DND-41 (cell line): Measurements from ENCODE around the gene TXNDC17.
A peak's percentile ranks its signal among the peaks of the same experiment; 100 is the strongest.

ENCODE experiments used
- ATAC-seq: fragments of 200-7000 bp; cut with Tn5 transposase; 3 replicates; pipeline ENCODE4 v1.9.1; 2021; ENCODE audit warnings: low read depth; ENCODE audit not compliant: insufficient read depth
- DNase-seq: peaks from one replicate; pipeline ENCODE4 v3.0.0-alpha.2; 2020
- H2AFZ ChIP-seq: 2 replicates; pipeline ENCODE4 v1.6.0; 2012; ENCODE audit warnings: low read depth, low read length
- H3K27ac ChIP-seq: 2 replicates; pipeline ENCODE4 v1.5.1; 2012; ENCODE audit warnings: low read length, inconsistent platforms
- H3K27me3 ChIP-seq: fragments of 200-600 bp; sonication (generic); 2 replicates; pipeline ENCODE4 v1.6.0; 2012; ENCODE audit warnings: low read length, mild to moderate bottlenecking, inconsistent platforms; ENCODE audit not compliant: insufficient read depth, poor library complexity
- H3K36me3 ChIP-seq: 2 replicates; pipeline ENCODE4 v1.5.1; 2012; ENCODE audit warnings: low read length, inconsistent platforms; ENCODE audit not compliant: insufficient read depth
- H3K4me1 ChIP-seq: 2 replicates; pipeline ENCODE4 v1.5.1; 2012; ENCODE audit warnings: mild to moderate bottlenecking, low read length; ENCODE audit not compliant: insufficient read depth
- H3K4me2 ChIP-seq: 2 replicates; pipeline ENCODE4 v1.6.0; 2012; ENCODE audit warnings: mild to moderate bottlenecking, moderate library complexity, low read length, inconsistent platforms; ENCODE audit not compliant: insufficient read depth
- H3K4me3 ChIP-seq, 2 experiments: fragments of 200-600 bp in 1 of 2; shearing (Covaris generic) in 1 of 2; 2 replicates each; pipeline ENCODE4 v1.5.1; 2012 to 2016; ENCODE audit warnings: inconsistent platforms in 2 of 2, low read length in 2 of 2, mild to moderate bottlenecking in 2 of 2, low read depth in 1 of 2, moderate library complexity in 1 of 2
- H3K79me2 ChIP-seq: 2 replicates; pipeline ENCODE4 v1.6.0; 2012; ENCODE audit warnings: low read length, inconsistent platforms; ENCODE audit not compliant: insufficient read depth
- H3K9ac ChIP-seq: 2 replicates; pipeline ENCODE4 v1.6.0; 2012; ENCODE audit warnings: low read depth, mild to moderate bottlenecking, inconsistent platforms, low read length, moderate library complexity
- H3K9me3 ChIP-seq: 2 replicates; pipeline ENCODE4 v1.5.1; 2012; ENCODE audit warnings: low read length, moderate library complexity, mild to moderate bottlenecking, inconsistent platforms; ENCODE audit not compliant: insufficient read depth, severe bottlenecking
- H4K20me1 ChIP-seq: 2 replicates; pipeline ENCODE4 v1.6.0; 2012; ENCODE audit warnings: low read length; ENCODE audit not compliant: insufficient read depth
- EZH2 ChIP-seq: IDR thresholded peaks from 3 replicates; pipeline ENCODE4 v1.6.1; 2012; ENCODE audit warnings: borderline replicate concordance, low read depth, mild to moderate bottlenecking, moderate library complexity, low read length, inconsistent platforms; ENCODE audit not compliant: severe bottlenecking
- TF ChIP-seq, protein P1 (sequence below): IDR thresholded peaks from 2 replicates; pipeline ENCODE4 v1.5.1; 2012; ENCODE audit warnings: borderline replicate concordance, low read length, moderate library complexity, mild to moderate bottlenecking; ENCODE audit not compliant: poor library complexity, severe bottlenecking; ENCODE audit errors: extremely low read depth

TXNDC17 gene

DNA sequence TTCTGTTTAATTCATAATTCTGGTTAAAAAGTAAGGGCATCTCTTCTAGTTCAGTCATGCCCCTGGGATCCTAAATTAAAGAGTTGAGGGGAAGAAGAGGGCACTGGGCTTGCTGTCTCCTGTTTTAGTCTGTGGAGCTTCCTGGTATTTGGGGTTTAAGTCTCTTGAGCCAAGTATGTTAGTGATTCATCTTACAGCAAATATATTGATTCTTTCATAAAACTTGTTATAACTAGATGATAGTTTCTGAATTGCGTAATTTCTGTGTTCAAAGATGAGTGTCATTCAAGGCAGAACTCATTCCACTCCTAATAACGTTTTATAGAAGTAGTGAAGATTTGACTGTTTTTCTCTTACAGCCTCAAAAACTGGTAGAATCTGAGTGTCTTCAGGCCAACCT is 1.7 kb downstream of the TXNDC17 start:
- peaks cover 49% of the 10 kb centered on the region for H3K4me1 ChIP-seq
- H2AFZ ChIP-seq: no peak overlapping the region
- H4K20me1 ChIP-seq: peaks cover 26% of the 10 kb centered on the region; the same call in 1 of the 2 replicates
- H3K4me2 ChIP-seq: peak overlapping the region; percentile 81
- no peaks in the 10 kb centered on the region for H3K9me3 ChIP-seq
- TF ChIP-seq, protein P1, sequence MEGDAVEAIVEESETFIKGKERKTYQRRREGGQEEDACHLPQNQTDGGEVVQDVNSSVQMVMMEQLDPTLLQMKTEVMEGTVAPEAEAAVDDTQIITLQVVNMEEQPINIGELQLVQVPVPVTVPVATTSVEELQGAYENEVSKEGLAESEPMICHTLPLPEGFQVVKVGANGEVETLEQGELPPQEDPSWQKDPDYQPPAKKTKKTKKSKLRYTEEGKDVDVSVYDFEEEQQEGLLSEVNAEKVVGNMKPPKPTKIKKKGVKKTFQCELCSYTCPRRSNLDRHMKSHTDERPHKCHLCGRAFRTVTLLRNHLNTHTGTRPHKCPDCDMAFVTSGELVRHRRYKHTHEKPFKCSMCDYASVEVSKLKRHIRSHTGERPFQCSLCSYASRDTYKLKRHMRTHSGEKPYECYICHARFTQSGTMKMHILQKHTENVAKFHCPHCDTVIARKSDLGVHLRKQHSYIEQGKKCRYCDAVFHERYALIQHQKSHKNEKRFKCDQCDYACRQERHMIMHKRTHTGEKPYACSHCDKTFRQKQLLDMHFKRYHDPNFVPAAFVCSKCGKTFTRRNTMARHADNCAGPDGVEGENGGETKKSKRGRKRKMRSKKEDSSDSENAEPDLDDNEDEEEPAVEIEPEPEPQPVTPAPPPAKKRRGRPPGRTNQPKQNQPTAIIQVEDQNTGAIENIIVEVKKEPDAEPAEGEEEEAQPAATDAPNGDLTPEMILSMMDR: no peak
- no peak for TF ChIP-seq EZH2
- peaks cover 79% of the 10 kb centered on the region for H3K79me2 ChIP-seq
- H3K9ac ChIP-seq: peak overlapping the region; percentile 65; the same call in 1 of the 2 replicates
- H3K4me3 ChIP-seq: peak overlapping the region in 1 of 2 experiments; percentile 67; a peak in 1 of 4 replicates
- H3K27me3 ChIP-seq: no peaks in the 10 kb centered on the region
- ATAC-seq (no peak), DNase-seq (no peak)
- H3K36me3 ChIP-seq: peaks cover 35% of the 10 kb centered on the region
- no peak overlapping the region for H3K27ac ChIP-seq

DNA sequence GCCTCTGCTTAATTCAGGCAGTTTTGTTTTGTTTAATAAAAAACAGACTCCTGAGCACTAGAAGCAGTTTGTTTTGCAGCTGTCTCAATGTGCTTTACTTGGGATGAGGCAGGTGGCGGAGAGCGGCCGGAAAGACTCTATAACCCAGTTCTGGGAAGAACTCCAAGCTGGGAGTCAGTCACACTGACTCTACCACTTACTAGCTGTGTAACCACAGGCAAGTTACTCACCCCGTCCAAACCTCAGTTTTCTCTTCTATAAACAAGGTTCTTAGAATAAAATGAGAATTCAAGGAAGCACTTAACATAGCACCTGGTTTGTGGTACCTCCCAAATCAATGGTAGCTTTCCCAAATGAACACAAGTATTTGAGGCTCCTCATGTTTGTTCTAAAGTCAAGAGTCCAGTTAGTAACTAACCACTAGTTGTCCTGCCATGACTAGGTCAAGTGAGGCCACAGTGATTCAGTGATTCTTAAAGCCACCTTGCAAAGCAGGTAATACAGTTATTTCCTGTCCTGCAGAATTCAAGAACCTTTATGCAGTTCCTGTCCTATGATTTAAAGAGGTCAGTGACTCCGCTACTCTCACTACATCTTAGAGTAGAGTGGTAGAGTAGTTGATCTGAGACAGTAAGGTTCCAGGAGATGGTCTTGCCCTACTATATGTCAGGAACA is 2.7 kb downstream of the TXNDC17 start:
- TF ChIP-seq, protein P1: no peak
- no peak for TF ChIP-seq EZH2
- H3K27me3 ChIP-seq: no peaks in the 10 kb centered on the region

DNA sequence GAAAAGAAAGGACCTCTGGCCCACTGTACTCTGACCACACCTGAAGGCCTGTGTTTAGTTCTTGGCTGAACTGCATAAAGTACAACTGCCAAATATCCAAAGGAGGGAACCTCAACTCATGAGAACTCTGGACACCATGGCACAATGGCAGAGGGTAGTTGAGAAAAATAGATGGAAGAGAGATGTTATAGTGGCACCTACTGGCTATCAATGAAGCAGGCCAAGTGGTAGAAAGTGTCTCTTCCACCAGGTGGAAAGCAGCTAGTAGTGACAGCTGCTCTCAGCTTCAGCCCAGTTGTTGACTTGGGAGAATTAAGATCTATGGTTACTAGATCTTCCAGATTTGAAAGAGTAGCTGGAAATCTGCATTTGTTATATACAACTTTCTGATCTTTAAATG is 7.3 kb downstream of the TXNDC17 start:
- Histone ChIP-seq H3K27ac (no peak overlapping the region), H3K9ac (no peak overlapping the region), H3K79me2 (peaks cover 79% of the 10 kb centered on the region), H2AFZ (no peak overlapping the region), H4K20me1 (peaks cover 34% of the 10 kb centered on the region; the same call in 1 of the 2 replicates), H3K36me3 (peaks cover 56% of the 10 kb centered on the region), H3K9me3 (no peaks in the 10 kb centered on the region), H3K4me2 (peak overlapping the region; percentile 14; the same call in 1 of the 2 replicates), H3K4me1 (peaks cover 57% of the 10 kb centered on the region), H3K4me3 (no peak overlapping the region), H3K27me3 (no peaks in the 10 kb centered on the region)
- no peak for TF ChIP-seq EZH2
- TF ChIP-seq, protein P1: peak; percentile 51
- DNase-seq (no peak), ATAC-seq (no peak)

More for the DNA sequence above, 2.7 kb downstream of the TXNDC17 start:
- H3K4me1 ChIP-seq: peaks cover 50% of the 10 kb centered on the region
- H3K27ac ChIP-seq: no peak overlapping the region
- no peak overlapping the region for H3K9ac ChIP-seq
- no peak overlapping the region for H2AFZ ChIP-seq
- no peaks in the 10 kb centered on the region for H3K9me3 ChIP-seq
- H3K36me3 ChIP-seq: peaks cover 45% of the 10 kb centered on the region
- peaks cover 31% of the 10 kb centered on the region; the same call in 1 of the 2 replicates for H4K20me1 ChIP-seq
- ATAC-seq: no peak
- H3K79me2 ChIP-seq: peaks cover 87% of the 10 kb centered on the region
- H3K4me2 ChIP-seq: 0 out of 2 replicates have a peak overlapping the region, but pooled peaks have one; percentile 81
- no peak overlapping the region for H3K4me3 ChIP-seq
- no peak for DNase-seq
